Measurements from ENCODE around the gene ARFGAP1.

GRCh38 chr20:63331741-63332400 lies 59.3 kb downstream of the ARFGAP1 start:
- no peak for TF ChIP-seq RAD21 (IDR thresholded peaks at IDR 0.05 in 1 of 2, conservative IDR thresholded peaks at IDR 0.05 in 1 of 2; ENCODE audit: low read depth in 2 of 2, low read length in 2 of 2)
- TF ChIP-seq CTCF (IDR thresholded peaks at IDR 0.05; ENCODE audit: control extremely low read depth in 1 of 3, insufficient read depth in 1 of 3, low read depth in 1 of 3, low read length in 3 of 3) = no peak
- TF ChIP-seq POLR2AphosphoS5 (IDR thresholded peaks at IDR 0.05; ENCODE audit: low read depth, low read length) = no peak
- TF ChIP-seq POLR2A (IDR thresholded peaks at IDR 0.05; ENCODE audit: control extremely low read depth in 1 of 2, low read depth in 2 of 2, low read length in 2 of 2) = no peak
- no peak for TF ChIP-seq RXRA (IDR thresholded peaks at IDR 0.05; ENCODE audit: insufficient read depth, low read depth, low read length)
- no peak for TF ChIP-seq EGR1 (IDR thresholded peaks at IDR 0.05; ENCODE audit: borderline replicate concordance, low read depth, low read length)
- TF ChIP-seq NRF1 (IDR thresholded peaks at IDR 0.05; ENCODE audit: low read depth, low read length) = no peak
- no peak for TF ChIP-seq USF2 (IDR thresholded peaks at IDR 0.05; ENCODE audit: low read length)
- TF ChIP-seq BCL11A (IDR thresholded peaks at IDR 0.05; ENCODE audit: low read depth in 2 of 2, low read length in 2 of 2) = no peak
- no peak for TF ChIP-seq EZH2 (IDR thresholded peaks at IDR 0.05; ENCODE audit: low read depth, low read length, severe bottlenecking)
- no peak for TF ChIP-seq RNF2 (IDR thresholded peaks at IDR 0.05; ENCODE audit: borderline replicate concordance, low read depth, low read length, missing control alignments, poor library complexity, severe bottlenecking)
- no peak for TF ChIP-seq SIN3A (conservative IDR thresholded peaks at IDR 0.05 in 1 of 2, IDR thresholded peaks at IDR 0.05 in 1 of 2; ENCODE audit: low read depth in 1 of 2, low read length in 2 of 2)
- no peak for TF ChIP-seq TAF1 (IDR thresholded peaks at IDR 0.05; ENCODE audit: low read depth, low read length)
- no peak for TF ChIP-seq ZNF274 (IDR thresholded peaks at IDR 0.05; ENCODE audit: borderline replicate concordance, extremely low read depth, low read length)
